ENCODE measurements around the gene PFKFB1.
"Not testable (repeated sequence)": the region's sequence is repeated elsewhere in the genome, so short reads cannot be mapped to it uniquely, and the experiment has no call there.

PFKFB1 gene

DNA sequence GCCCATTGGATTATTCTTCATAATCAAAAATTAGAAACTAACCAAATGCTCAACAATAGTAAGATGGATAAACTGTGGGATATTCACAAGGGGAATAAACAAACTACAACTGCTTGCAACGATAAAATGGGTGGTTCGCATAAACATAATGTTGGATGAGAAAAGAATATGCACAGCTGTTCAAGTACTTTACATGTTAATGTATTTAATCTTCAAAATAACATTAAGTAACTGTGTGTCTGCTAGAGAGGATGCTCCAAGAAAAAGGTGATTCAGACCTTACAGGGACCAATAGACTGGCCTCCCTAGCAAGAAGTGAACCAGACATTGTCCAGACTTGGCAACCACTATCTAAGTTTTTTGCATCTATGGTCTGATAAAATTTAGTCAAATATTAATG is 2.3 kb downstream of the PFKFB1 start:
- Histone ChIP-seq H3K4me3 (ENCODE audit: low read depth, low read length) (no peak overlapping the region), H3K36me3 (ENCODE audit: control insufficient read depth, insufficient read depth, low read length) (no peaks in the 10 kb centered on the region), H3K4me1 (no peaks in the 10 kb centered on the region), H3K27me3 (ENCODE audit: control insufficient read depth, insufficient read depth, low read length) (no peaks in the 10 kb centered on the region), H3K9me3 (ENCODE audit: control insufficient read depth, low read length) (no peaks in the 10 kb centered on the region), H3K79me2 (no peaks in the 10 kb centered on the region), H3K9ac (no peak overlapping the region), H3K27ac (no peak overlapping the region), H2AFZ (no peak overlapping the region), H3K4me2 (ENCODE audit: low read length) (no peak overlapping the region)
- TF ChIP-seq, protein P1, sequence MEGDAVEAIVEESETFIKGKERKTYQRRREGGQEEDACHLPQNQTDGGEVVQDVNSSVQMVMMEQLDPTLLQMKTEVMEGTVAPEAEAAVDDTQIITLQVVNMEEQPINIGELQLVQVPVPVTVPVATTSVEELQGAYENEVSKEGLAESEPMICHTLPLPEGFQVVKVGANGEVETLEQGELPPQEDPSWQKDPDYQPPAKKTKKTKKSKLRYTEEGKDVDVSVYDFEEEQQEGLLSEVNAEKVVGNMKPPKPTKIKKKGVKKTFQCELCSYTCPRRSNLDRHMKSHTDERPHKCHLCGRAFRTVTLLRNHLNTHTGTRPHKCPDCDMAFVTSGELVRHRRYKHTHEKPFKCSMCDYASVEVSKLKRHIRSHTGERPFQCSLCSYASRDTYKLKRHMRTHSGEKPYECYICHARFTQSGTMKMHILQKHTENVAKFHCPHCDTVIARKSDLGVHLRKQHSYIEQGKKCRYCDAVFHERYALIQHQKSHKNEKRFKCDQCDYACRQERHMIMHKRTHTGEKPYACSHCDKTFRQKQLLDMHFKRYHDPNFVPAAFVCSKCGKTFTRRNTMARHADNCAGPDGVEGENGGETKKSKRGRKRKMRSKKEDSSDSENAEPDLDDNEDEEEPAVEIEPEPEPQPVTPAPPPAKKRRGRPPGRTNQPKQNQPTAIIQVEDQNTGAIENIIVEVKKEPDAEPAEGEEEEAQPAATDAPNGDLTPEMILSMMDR (IDR thresholded peaks at IDR 0.05) = no peak

- not testable (repeated sequence) for H3K36me3 ChIP-seq (ENCODE audit: control insufficient read depth, insufficient read depth, low read length); H3K9me3 ChIP-seq (ENCODE audit: control insufficient read depth, low read length); H3K4me2 ChIP-seq (ENCODE audit: low read length); H3K27ac ChIP-seq; H3K4me1 ChIP-seq; H3K79me2 ChIP-seq; H3K9ac ChIP-seq; H2AFZ ChIP-seq; H3K27me3 ChIP-seq (ENCODE audit: control insufficient read depth, insufficient read depth, low read length); H3K4me3 ChIP-seq (ENCODE audit: low read depth, low read length)
Observed at GRCh38 chrX:54983306-54983705, 10.7 kb downstream of the PFKFB1 start.

- Histone ChIP-seq H3K9ac (no peak overlapping the region), H3K4me1 (no peaks in the 10 kb centered on the region), H3K79me2 (no peaks in the 10 kb centered on the region), H3K4me3 (ENCODE audit: low read depth, low read length) (no peak overlapping the region), H3K36me3 (ENCODE audit: control insufficient read depth, insufficient read depth, low read length) (no peaks in the 10 kb centered on the region), H3K27me3 (ENCODE audit: control insufficient read depth, insufficient read depth, low read length) (no peaks in the 10 kb centered on the region), H3K9me3 (ENCODE audit: control insufficient read depth, low read length) (no peaks in the 10 kb centered on the region), H3K27ac (no peak overlapping the region), H3K4me2 (ENCODE audit: low read length) (no peak overlapping the region), H2AFZ (no peak overlapping the region)
- TF ChIP-seq, protein P1 (IDR thresholded peaks at IDR 0.05) = no peak
Observed at GRCh38 chrX:54980334-54980733, 13.7 kb downstream of the PFKFB1 start.

DNA sequence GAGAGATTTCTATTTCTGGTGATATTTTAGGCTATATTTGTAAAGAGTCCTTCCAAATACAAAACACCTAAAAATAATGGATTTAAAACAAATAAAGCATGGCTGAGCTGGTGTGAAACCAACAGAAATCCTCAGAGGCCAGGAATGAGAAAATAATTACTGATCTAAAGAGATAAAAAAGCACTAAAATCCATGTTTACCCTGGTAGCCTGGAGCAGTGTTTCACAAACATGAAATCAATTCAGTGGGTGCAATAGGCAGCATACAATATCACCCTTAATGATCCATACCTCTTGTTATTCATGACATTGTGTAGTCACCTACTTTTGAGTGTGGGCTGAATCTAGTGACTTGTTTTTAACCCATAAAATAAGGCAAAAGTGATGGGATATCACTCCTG is 14.6 kb downstream of the PFKFB1 start:
- H3K36me3 ChIP-seq (ENCODE audit: control insufficient read depth, insufficient read depth, low read length) = no peaks in the 10 kb centered on the region
- no peak overlapping the region for H3K4me2 ChIP-seq (ENCODE audit: low read length)
- H3K4me3 ChIP-seq (ENCODE audit: low read depth, low read length) = no peak overlapping the region
- H3K9me3 ChIP-seq (ENCODE audit: control insufficient read depth, low read length) = no peaks in the 10 kb centered on the region
- TF ChIP-seq, protein P1 (IDR thresholded peaks at IDR 0.05) = no peak
- H3K9ac ChIP-seq = no peak overlapping the region
- no peaks in the 10 kb centered on the region for H3K79me2 ChIP-seq
- H3K27me3 ChIP-seq (ENCODE audit: control insufficient read depth, insufficient read depth, low read length) = no peaks in the 10 kb centered on the region
- no peak overlapping the region for H2AFZ ChIP-seq
- no peaks in the 10 kb centered on the region for H3K4me1 ChIP-seq
- no peak overlapping the region for H3K27ac ChIP-seq

DNA sequence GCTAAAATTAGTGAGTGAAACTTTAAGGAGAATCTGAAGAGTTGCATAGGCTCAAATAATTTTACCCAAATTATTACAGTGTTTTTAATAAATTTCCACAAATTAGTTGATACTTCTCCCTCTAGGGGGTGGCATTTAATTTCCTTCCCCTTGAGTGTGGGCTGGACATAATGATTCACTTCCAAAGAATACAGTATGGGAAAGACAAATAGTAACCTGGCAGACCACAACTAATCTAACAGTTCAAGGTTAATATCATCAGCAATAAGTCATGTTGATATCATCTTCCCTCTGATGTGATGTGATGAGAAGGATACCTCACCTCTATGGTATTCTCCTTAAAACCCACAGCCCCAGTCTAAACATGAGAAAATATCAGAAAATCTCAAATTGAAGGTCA is 15.5 kb downstream of the PFKFB1 start:
- Histone ChIP-seq H2AFZ (no peak overlapping the region), H3K27me3 (ENCODE audit: control insufficient read depth, insufficient read depth, low read length) (no peaks in the 10 kb centered on the region), H3K4me1 (no peaks in the 10 kb centered on the region), H3K4me2 (ENCODE audit: low read length) (no peak overlapping the region), H3K4me3 (ENCODE audit: low read depth, low read length) (no peak overlapping the region), H3K9ac (no peak overlapping the region), H3K27ac (no peak overlapping the region), H3K79me2 (no peaks in the 10 kb centered on the region), H3K36me3 (ENCODE audit: control insufficient read depth, insufficient read depth, low read length) (no peaks in the 10 kb centered on the region), H3K9me3 (ENCODE audit: control insufficient read depth, low read length) (no peaks in the 10 kb centered on the region)
- TF ChIP-seq, protein P1 (IDR thresholded peaks at IDR 0.05) = no peak

Measured in parathyroid adenoma (tissue), 2 donors.